ENCODE results near the gene KCNG1. TPM values are rescaled to one million over a fixed set of nuclear protein-coding genes. Genes with fewer than 3 reads are reported as not detected.

Gene KCNG1
- total and polyA plus RNA-seq, 2 donors (not counting 1 experiment from before 2014, with no cell fraction given) = 16.9 to 57.7 TPM

GRCh38 chr20:51027035-51027795 is 4.3 kb upstream of the KCNG1 start:
- no peak overlapping the region for H3K9ac ChIP-seq (ENCODE audit: low read length)
- intact Hi-C loops (cut with micrococcal nuclease) = no loop called here
- ChIA-PET CTCF (no interaction called here), POLR2A (no interaction called here)
- H3K9me3 ChIP-seq (ENCODE audit: control extremely low read depth in 1 of 3, control insufficient read depth in 2 of 3, insufficient read depth in 1 of 3, low read length in 2 of 3) = no peaks in the 10 kb centered on the region
- H3K27me3 Mint-ChIP-seq = peaks cover 64% of the 10 kb centered on the region
- 95% methylated on average over 3 of the region's 5 CpGs for WGBS (ENCODE audit: insufficient coverage)
- no peak for TF ChIP-seq CTCF (IDR thresholded peaks at IDR 0.05)
- TF ChIP-seq EZH2 (IDR thresholded peaks at IDR 0.05; ENCODE audit: borderline replicate concordance, insufficient read depth, low read depth, low read length, poor library complexity, severe bottlenecking) = no peak
- DNase-seq (no peak), ATAC-seq (ENCODE audit: low read depth) (no peak)
- H3K4me3 Mint-ChIP-seq = no peak overlapping the region
- H3K4me2 ChIP-seq (replicated peaks; ENCODE audit: low read depth, low read length, poor library complexity, severe bottlenecking) = no peak overlapping the region
- peaks cover 18% of the 10 kb centered on the region for H3K4me1 Mint-ChIP-seq
- peaks cover 6% of the 10 kb centered on the region for H3K79me2 ChIP-seq (ENCODE audit: control insufficient read depth, insufficient read depth, low read length)
- H3K4me3 ChIP-seq (ENCODE audit: control extremely low read depth in 1 of 5, extremely low read depth in 1 of 5, insufficient read depth in 1 of 5, low read depth in 2 of 5, low read length in 4 of 5) = no peak overlapping the region
- H3K27me3 ChIP-seq (replicated peaks in 1 of 4; ENCODE audit: control extremely low read depth in 1 of 4, control insufficient read depth in 3 of 4, insufficient read depth in 4 of 4, low read length in 3 of 4) = peaks cover 0 to 12% (median 3%) of the 10 kb centered on the region in 4 experiments
- peaks cover 20 to 28% of the 10 kb centered on the region in 2 donors for H3K4me1 ChIP-seq (ENCODE audit: control insufficient read depth in 2 of 2, insufficient read depth in 2 of 2, low read length in 2 of 2)
- peaks cover 4% of the 10 kb centered on the region for H4K20me1 ChIP-seq (ENCODE audit: control insufficient read depth, insufficient read depth, low read length, poor library complexity, severe bottlenecking)
- no peaks in the 10 kb centered on the region for H3K36me3 ChIP-seq (replicated peaks in 1 of 2; ENCODE audit: control extremely low read depth in 1 of 2, control insufficient read depth in 1 of 2, extremely low read depth in 1 of 2, insufficient read depth in 2 of 2, low read length in 1 of 2)
- no peak overlapping the region for H3K27ac ChIP-seq (ENCODE audit: low read length in 2 of 2)
- no peak overlapping the region for H3K27ac Mint-ChIP-seq
- no peaks in the 10 kb centered on the region for H3K9me3 Mint-ChIP-seq (ENCODE audit: insufficient read depth)
- no peak overlapping the region for H2AFZ ChIP-seq (ENCODE audit: insufficient read depth, low read depth, low read length, poor library complexity, severe bottlenecking)

- Mint-ChIP-seq H3K4me3 (no peak overlapping the region), H3K27me3 (peaks cover 64% of the 10 kb centered on the region), H3K27ac (no peak overlapping the region), H3K4me1 (peaks cover 26% of the 10 kb centered on the region), H3K9me3 (ENCODE audit: insufficient read depth) (no peaks in the 10 kb centered on the region)
- peaks cover 28 to 29% of the 10 kb centered on the region in 2 donors for H3K4me1 ChIP-seq (ENCODE audit: control insufficient read depth in 2 of 2, insufficient read depth in 2 of 2, low read length in 2 of 2)
- intact Hi-C loops (cut with micrococcal nuclease) = no loop called here
- H3K36me3 ChIP-seq (replicated peaks in 1 of 2; ENCODE audit: control extremely low read depth in 1 of 2, control insufficient read depth in 1 of 2, extremely low read depth in 1 of 2, insufficient read depth in 2 of 2, low read length in 1 of 2) = no peaks in the 10 kb centered on the region
- no peak overlapping the region for H3K4me3 ChIP-seq (ENCODE audit: control extremely low read depth in 1 of 5, extremely low read depth in 1 of 5, insufficient read depth in 1 of 5, low read depth in 2 of 5, low read length in 4 of 5)
- no peak overlapping the region for H2AFZ ChIP-seq (ENCODE audit: insufficient read depth, low read depth, low read length, poor library complexity, severe bottlenecking)
- H4K20me1 ChIP-seq (ENCODE audit: control insufficient read depth, insufficient read depth, low read length, poor library complexity, severe bottlenecking) = peaks cover 9% of the 10 kb centered on the region
- ATAC-seq (ENCODE audit: low read depth) (no peak), DNase-seq (no peak)
- POLR2A ChIA-PET = no interaction called here
- CTCF ChIA-PET = no interaction called here
- peaks cover 0 to 21% (median 6%) of the 10 kb centered on the region in 4 experiments for H3K27me3 ChIP-seq (replicated peaks in 1 of 4; ENCODE audit: control extremely low read depth in 1 of 4, control insufficient read depth in 3 of 4, insufficient read depth in 4 of 4, low read length in 3 of 4)
- H3K79me2 ChIP-seq (ENCODE audit: control insufficient read depth, insufficient read depth, low read length) = peaks cover 15% of the 10 kb centered on the region
- no peaks in the 10 kb centered on the region for H3K9me3 ChIP-seq (ENCODE audit: control extremely low read depth in 1 of 3, control insufficient read depth in 2 of 3, insufficient read depth in 1 of 3, low read length in 2 of 3)
- TF ChIP-seq CTCF (IDR thresholded peaks at IDR 0.05) = no peak
- TF ChIP-seq EZH2 (IDR thresholded peaks at IDR 0.05; ENCODE audit: borderline replicate concordance, insufficient read depth, low read depth, low read length, poor library complexity, severe bottlenecking) = no peak
- H3K27ac ChIP-seq (ENCODE audit: low read length in 2 of 2) = no peak overlapping the region
- H3K4me2 ChIP-seq (replicated peaks; ENCODE audit: low read depth, low read length, poor library complexity, severe bottlenecking) = no peak overlapping the region
- WGBS (ENCODE audit: insufficient coverage) = 47% methylated on average over 4 of the region's 4 CpGs
- no peak overlapping the region for H3K9ac ChIP-seq (ENCODE audit: low read length)
Observed at GRCh38 chr20:51026269-51026668, 3.4 kb upstream of the KCNG1 start.
